RWPE1 (cell line): ENCODE results near the gene TAF4.
"Not testable (repeated sequence)": the region's sequence is repeated elsewhere in the genome, so short reads cannot be mapped to it uniquely, and the experiment has no call there.

Experiments used
- CTCF ChIA-PET: fragments of 350-600 bp; sonication (Branson Sonifier 250); formaldehyde crosslinking; extraction: SDS; loops from one replicate; lab custom pipeline; 2021; lab: Yijun Ruan, JAX
- POLR2A ChIA-PET: fragments of 400-600 bp; formaldehyde crosslinking; extraction: SDS; loops from one replicate; lab custom pipeline; 2020; ENCODE audit warnings: antibody characterized with exemption; ENCODE audit not compliant: low non-redundant PET; lab: Yijun Ruan, JAX
- DNase-seq: peaks from one replicate; pipeline ENCODE4 v3.0.0; 2012; ENCODE audit warnings: low spot score
- H3K27ac ChIP-seq: fragments of 450-650 bp; 2 replicates; pipeline ENCODE4 v1.5.1; 2017
- CTCF ChIP-seq: fragments of 450-650 bp; conservative IDR thresholded peaks from 2 replicates; pipeline ENCODE4 v1.5.1; 2017; ENCODE audit warnings: low read depth, mild to moderate bottlenecking

TAF4 gene

GRCh38 chr20:61951695-61952533 lies 113.8 kb downstream of the TAF4 start:
- no peak for DNase-seq
- CTCF ChIA-PET = interaction anchor here (0.6 kb wide), 2 partner anchors 16 to 325 kb away, joined by 4 to 5 read pairs; no protein-coding TSS in a partner anchor

GRCh38 chr20:61950641-61951071 lies 115.0 kb downstream of the TAF4 start:
- no peak overlapping the region for H3K27ac ChIP-seq
- CTCF ChIA-PET = interaction anchor here (0.6 kb wide), 1 partner anchor 10 kb away, joined by 6 read pairs; no protein-coding TSS in a partner anchor
- POLR2A ChIA-PET = no interaction called here
- no peak for TF ChIP-seq CTCF
- no peak for DNase-seq

More at GRCh38 chr20:61951695-61952533, 113.8 kb downstream of the TAF4 start:
- H3K27ac ChIP-seq = no peak overlapping the region
- POLR2A ChIA-PET = no interaction called here
- TF ChIP-seq CTCF = no peak

- DNase-seq = no peak
- no peak for TF ChIP-seq CTCF
- ChIA-PET POLR2A (no interaction called here), CTCF (interaction anchor here (0.6 kb wide), 1 partner anchor 9 kb away, joined by 6 read pairs; no protein-coding TSS in a partner anchor)
- no peak overlapping the region for H3K27ac ChIP-seq
These were observed 115.7 kb downstream of the TAF4 start for GRCh38 chr20:61949714-61950640.

- no peak for TF ChIP-seq CTCF
- CTCF ChIA-PET = no interaction called here
- POLR2A ChIA-PET = no interaction called here
- no peak overlapping the region for H3K27ac ChIP-seq
- DNase-seq = no peak
These were observed 116.3 kb downstream of the TAF4 start for GRCh38 chr20:61949363-61949713.

GRCh38 chr20:61948586-61949362 lies 116.9 kb downstream of the TAF4 start:
- H3K27ac ChIP-seq = no peak overlapping the region
- no peak for TF ChIP-seq CTCF
- no peak for DNase-seq
- CTCF ChIA-PET = no interaction called here
- POLR2A ChIA-PET = no interaction called here

- H3K27ac ChIP-seq, DNase-seq, CTCF ChIA-PET, POLR2A ChIA-PET: not testable (repeated sequence)
These were observed 117.6 kb downstream of the TAF4 start for GRCh38 chr20:61948056-61948455.

- DNase-seq, POLR2A ChIA-PET, H3K27ac ChIP-seq, CTCF ChIA-PET: not testable (repeated sequence)
These were observed 120.2 kb downstream of the TAF4 start for GRCh38 chr20:61945495-61945894.

GRCh38 chr20:61944967-61945366 lies 120.7 kb downstream of the TAF4 start:
- DNase-seq, POLR2A ChIA-PET, H3K27ac ChIP-seq, CTCF ChIA-PET: not testable (repeated sequence)
